MM.1S (cell line): ENCODE measurements around the gene OR1A2.

Source experiments
- DNase-seq: peaks from one replicate; pipeline ENCODE4 v3.0.0-alpha.2; 2015
- H2AFZ ChIP-seq: fragments of 300-600 bp; sonication (generic); 2 replicates; pipeline ENCODE4 v1.6.0; 2016; ENCODE audit warnings: antibody characterized with exemption, low read length
- H3F3A ChIP-seq: fragments of 300-600 bp; sonication (generic); 2 replicates; pipeline ENCODE4 v1.6.1; 2016; ENCODE audit warnings: mild to moderate bottlenecking, antibody characterized with exemption, low read length, moderate library complexity, mixed read lengths; ENCODE audit not compliant: insufficient read depth
- H3K27ac ChIP-seq: fragments of 300-600 bp; sonication (generic); 2 replicates; pipeline ENCODE4 v1.5.1; 2016; ENCODE audit warnings: mild to moderate bottlenecking, low read length
- H3K27me3 ChIP-seq: fragments of 300-600 bp; sonication (generic); replicated peaks from 2 replicates; pipeline ENCODE4 v1.6.0; 2016; ENCODE audit warnings: low read length; ENCODE audit not compliant: insufficient read depth
- H3K36me3 ChIP-seq: fragments of 300-600 bp; sonication (generic); replicated peaks from 2 replicates; pipeline ENCODE4 v1.6.1; 2016; ENCODE audit warnings: mild to moderate bottlenecking, low read length, mixed read lengths; ENCODE audit not compliant: insufficient read depth
- H3K4me1 ChIP-seq: fragments of 300-600 bp; sonication (generic); 2 replicates; pipeline ENCODE4 v1.6.1; 2016; ENCODE audit warnings: low read length, mixed read lengths
- H3K4me2 ChIP-seq: fragments of 300-600 bp; sonication (generic); 2 replicates; pipeline ENCODE4 v1.6.0; 2016; ENCODE audit warnings: low read depth, low read length
- H3K4me3 ChIP-seq: fragments of 300-600 bp; sonication (generic); 2 replicates; pipeline ENCODE4 v1.5.1; 2016; ENCODE audit warnings: low read length, mixed read lengths
- H3K79me2 ChIP-seq: fragments of 300-600 bp; sonication (generic); 2 replicates; pipeline ENCODE4 v1.6.1; 2016; ENCODE audit warnings: mixed run types, low read length, mixed read lengths
- H3K9ac ChIP-seq: fragments of 300-600 bp; sonication (generic); 2 replicates; pipeline ENCODE4 v1.6.1; 2016; ENCODE audit warnings: low read length, mixed read lengths
- H3K9me2 ChIP-seq: fragments of 300-600 bp; sonication (generic); replicated peaks from 2 replicates; pipeline ENCODE4 v1.6.1; 2016; ENCODE audit warnings: mild to moderate bottlenecking, low read length, mixed read lengths; ENCODE audit not compliant: insufficient read depth
- H3K9me3 ChIP-seq: fragments of 300-600 bp; sonication (generic); replicated peaks from 2 replicates; pipeline ENCODE4 v1.6.1; 2016; ENCODE audit warnings: mild to moderate bottlenecking, low read length, mixed read lengths; ENCODE audit not compliant: insufficient read depth
- H4K20me1 ChIP-seq: fragments of 300-600 bp; sonication (generic); 2 replicates; pipeline ENCODE4 v1.6.1; 2016; ENCODE audit warnings: mild to moderate bottlenecking, low read length, moderate library complexity, mixed read lengths; ENCODE audit not compliant: insufficient read depth
- CTCF ChIP-seq: fragments of 300-600 bp; sonication (generic); IDR thresholded peaks from 2 replicates; pipeline ENCODE4 v1.5.1; 2016; ENCODE audit warnings: antibody characterized with exemption, low read length, mixed read lengths
- EZH2 ChIP-seq: fragments of 300-600 bp; sonication (generic); optimal IDR thresholded peaks from 2 replicates; pipeline ENCODE3; 2017; ENCODE audit warnings: low read depth, mild to moderate bottlenecking, antibody characterized with exemption, low read length, mixed read lengths
- EZH2phosphoT487 ChIP-seq: fragments of 300-600 bp; sonication (generic); IDR thresholded peaks from 2 replicates; pipeline ENCODE4 v1.6.1; 2018; ENCODE audit warnings: antibody characterized with exemption, low read length

OR1A2 gene

GRCh38 chr17:3197219-3197618 is at the start of gene OR1A2:
OR1A2 (plus strand) TSS chr17:3197519; CDS start chr17:3197519, 0 bp downstream.
- Histone ChIP-seq H4K20me1 (no peaks in the 10 kb centered on the region), H3K27ac (no peak within 1 kb of the TSS), H3K27me3 (no peaks in the 10 kb centered on the region), H3K79me2 (no peaks in the 10 kb centered on the region), H3K4me1 (no peaks in the 10 kb centered on the region), H3K9ac (no peak within 1 kb of the TSS), H2AFZ (no peak within 1 kb of the TSS), H3K9me2 (no peaks in the 10 kb centered on the region), H3F3A (no peaks in the 10 kb centered on the region), H3K36me3 (no peaks in the 10 kb centered on the region), H3K4me2 (no peak within 1 kb of the TSS), H3K4me3 (no peak within 1 kb of the TSS), H3K9me3 (no peaks in the 10 kb centered on the region)
- no peak for DNase-seq
- TF ChIP-seq CTCF = no peak
- no peak for TF ChIP-seq EZH2
- TF ChIP-seq EZH2phosphoT487 = no peak

GRCh38 chr17:3157218-3157617 is 40.1 kb upstream of the OR1A2 start:
- H3K36me3 ChIP-seq = no peaks in the 10 kb centered on the region
- H2AFZ ChIP-seq = no peak overlapping the region
- TF ChIP-seq EZH2phosphoT487 (no peak), EZH2 (no peak), CTCF (no peak)
- no peaks in the 10 kb centered on the region for H3K27me3 ChIP-seq
- DNase-seq = no peak
- no peak overlapping the region for H3K9ac ChIP-seq
- H3K4me2 ChIP-seq = no peak overlapping the region
- no peaks in the 10 kb centered on the region for H3F3A ChIP-seq
- no peaks in the 10 kb centered on the region for H3K9me2 ChIP-seq
- H3K79me2 ChIP-seq = no peaks in the 10 kb centered on the region
- H3K4me1 ChIP-seq = no peaks in the 10 kb centered on the region
- no peaks in the 10 kb centered on the region for H4K20me1 ChIP-seq
- H3K9me3 ChIP-seq = no peaks in the 10 kb centered on the region
- no peak overlapping the region for H3K27ac ChIP-seq
- H3K4me3 ChIP-seq = no peak overlapping the region

GRCh38 chr17:3167574-3167973 is 29.7 kb upstream of the OR1A2 start:
- no peak overlapping the region for H2AFZ ChIP-seq
- no peaks in the 10 kb centered on the region for H3K36me3 ChIP-seq
- no peak overlapping the region for H3K4me3 ChIP-seq
- H3K9me3 ChIP-seq = no peaks in the 10 kb centered on the region
- H4K20me1 ChIP-seq = no peaks in the 10 kb centered on the region
- TF ChIP-seq CTCF = no peak
- TF ChIP-seq EZH2phosphoT487 = no peak
- no peak for TF ChIP-seq EZH2
- H3F3A ChIP-seq = no peaks in the 10 kb centered on the region
- no peaks in the 10 kb centered on the region for H3K27me3 ChIP-seq
- peak; percentile 10 for DNase-seq
- no peak overlapping the region for H3K4me2 ChIP-seq
- no peaks in the 10 kb centered on the region for H3K4me1 ChIP-seq
- H3K79me2 ChIP-seq = no peaks in the 10 kb centered on the region
- H3K9me2 ChIP-seq = no peaks in the 10 kb centered on the region
- H3K27ac ChIP-seq = no peak overlapping the region
- H3K9ac ChIP-seq = no peak overlapping the region
